ENCODE measurements around the gene SLC35F3.
"Not testable (repeated sequence)": the region's sequence is repeated elsewhere in the genome, so short reads cannot be mapped to it uniquely, and the experiment has no call there.

The SLC35F3 gene

DNA sequence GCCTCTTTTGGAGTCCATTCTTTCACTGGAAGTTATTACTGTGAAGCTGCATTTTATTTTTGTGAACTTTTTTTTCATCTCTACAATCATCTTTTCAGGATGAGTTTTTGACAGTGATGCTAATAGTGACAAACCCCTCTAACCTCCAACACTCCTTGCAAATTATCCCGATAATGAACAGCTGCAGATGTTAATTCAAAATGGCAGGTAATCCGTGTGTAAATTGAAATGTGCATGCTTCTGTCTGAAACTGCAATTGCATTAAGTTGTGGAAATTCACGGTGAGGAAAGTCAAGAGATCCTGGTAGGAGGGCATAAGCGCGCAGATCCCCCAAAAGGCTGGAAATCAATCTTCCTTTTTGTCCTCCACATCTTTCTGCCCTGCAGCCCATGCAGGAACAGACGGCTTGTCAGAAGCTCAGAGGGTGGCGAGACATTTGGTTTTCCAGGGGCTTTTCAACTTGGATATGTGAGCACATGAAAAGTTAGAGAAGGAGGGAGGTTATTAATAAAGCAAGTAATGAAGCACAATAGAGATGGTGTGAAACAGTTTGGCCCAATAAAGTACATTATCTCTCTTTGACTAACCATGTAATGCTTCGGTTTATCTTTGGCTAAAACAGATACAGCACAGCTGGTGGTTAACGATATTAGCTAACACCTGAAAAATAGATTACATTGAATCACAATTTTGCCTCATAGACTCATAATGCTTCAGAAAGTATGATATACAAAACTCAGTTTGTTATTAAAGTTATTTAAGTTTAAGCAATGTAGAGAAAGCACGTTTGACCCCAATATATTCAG is 325.3 kb downstream of the SLC35F3 start:
- no peak for DNase-seq (ENCODE audit: low read depth)
- no peak overlapping the region for H3K4me3 ChIP-seq (ENCODE audit: low read depth, low read length)

DNA sequence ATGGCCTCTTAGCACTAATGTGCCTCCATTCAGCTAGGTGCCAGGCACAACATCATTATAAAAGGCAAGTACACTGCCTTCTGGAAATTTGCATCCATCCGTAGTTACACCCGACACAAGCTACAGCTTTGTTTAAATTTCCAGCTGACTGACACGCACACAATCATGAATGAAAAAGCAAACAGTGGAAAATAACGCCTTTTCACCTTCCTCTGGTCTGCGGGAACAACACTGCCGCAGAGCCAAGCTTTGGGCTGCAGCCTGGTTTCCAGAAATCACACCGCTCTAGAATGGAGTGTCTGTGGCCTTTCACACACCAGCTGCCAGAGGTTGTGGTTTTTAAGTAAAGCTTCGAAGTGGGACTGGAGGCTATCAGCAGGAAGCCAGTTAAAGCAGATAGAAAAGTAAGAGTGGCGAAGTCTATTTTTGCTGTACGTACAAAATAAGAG is 326.0 kb downstream of the SLC35F3 start:
- H3K4me3 ChIP-seq (ENCODE audit: low read depth, low read length), result no peak overlapping the region
- no peak for DNase-seq (ENCODE audit: low read depth)

DNA sequence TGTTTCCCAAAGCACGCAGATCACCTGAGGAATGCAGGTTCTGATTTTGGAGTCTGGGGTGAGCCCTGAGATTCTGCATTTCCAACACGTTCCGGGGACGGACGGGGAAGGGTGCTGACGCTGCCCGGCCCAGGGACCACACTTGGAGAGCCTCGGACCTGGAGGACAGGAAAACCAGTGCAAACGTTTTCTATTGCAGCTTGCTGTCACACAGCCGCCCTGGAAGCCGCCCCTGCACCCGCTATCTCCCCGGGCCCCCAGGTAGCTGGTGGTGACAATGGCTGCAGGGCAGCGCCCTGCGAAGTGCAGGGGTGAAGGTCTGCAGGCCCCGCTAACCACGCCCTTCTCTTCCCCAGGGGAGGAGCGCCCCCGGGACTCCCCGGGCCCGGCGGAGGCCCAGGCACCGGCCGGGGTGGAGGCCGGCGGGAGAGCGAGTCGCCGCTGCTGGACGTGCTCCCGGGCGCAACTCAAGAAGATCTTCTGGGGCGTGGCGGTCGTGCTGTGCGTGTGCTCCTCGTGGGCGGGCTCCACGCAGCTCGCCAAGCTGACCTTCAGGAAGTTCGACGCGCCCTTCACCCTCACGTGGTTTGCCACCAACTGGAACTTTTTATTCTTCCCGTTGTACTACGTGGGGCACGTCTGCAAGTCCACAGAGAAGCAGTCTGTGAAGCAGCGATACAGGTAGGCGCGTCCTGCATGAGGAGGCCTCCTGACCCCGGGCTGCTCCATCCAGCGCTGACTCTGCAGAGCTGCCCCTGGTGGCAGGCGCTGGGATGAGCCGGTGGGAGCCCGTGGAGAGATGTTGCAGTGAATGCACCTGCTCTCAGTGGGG is 326.8 kb downstream of the SLC35F3 start:
- H3K4me3 ChIP-seq (ENCODE audit: low read depth, low read length), result no peak overlapping the region
- no peak for DNase-seq (ENCODE audit: low read depth)

DNA sequence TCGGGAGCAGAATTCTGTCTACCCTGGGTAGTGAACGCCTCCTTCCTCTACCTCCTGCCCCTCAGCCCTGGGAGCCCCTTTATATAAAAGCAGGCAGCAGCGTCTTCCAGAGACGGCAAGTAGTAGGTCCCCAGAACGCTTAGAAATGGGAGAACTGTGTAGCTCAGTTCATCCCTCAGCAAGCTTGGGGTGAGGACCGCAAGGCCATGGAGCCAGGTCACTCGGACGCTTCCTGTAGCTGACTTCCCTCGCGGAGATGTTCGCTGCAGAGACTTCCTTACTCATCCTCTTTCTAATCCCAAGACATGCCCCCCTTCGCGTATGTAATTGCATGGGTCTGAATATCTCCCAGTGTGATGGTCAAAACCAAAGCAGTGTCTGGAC is 327.4 kb downstream of the SLC35F3 start:
- no peak for DNase-seq (ENCODE audit: low read depth)
- H3K4me3 ChIP-seq (ENCODE audit: low read depth, low read length), result no peak overlapping the region

DNA sequence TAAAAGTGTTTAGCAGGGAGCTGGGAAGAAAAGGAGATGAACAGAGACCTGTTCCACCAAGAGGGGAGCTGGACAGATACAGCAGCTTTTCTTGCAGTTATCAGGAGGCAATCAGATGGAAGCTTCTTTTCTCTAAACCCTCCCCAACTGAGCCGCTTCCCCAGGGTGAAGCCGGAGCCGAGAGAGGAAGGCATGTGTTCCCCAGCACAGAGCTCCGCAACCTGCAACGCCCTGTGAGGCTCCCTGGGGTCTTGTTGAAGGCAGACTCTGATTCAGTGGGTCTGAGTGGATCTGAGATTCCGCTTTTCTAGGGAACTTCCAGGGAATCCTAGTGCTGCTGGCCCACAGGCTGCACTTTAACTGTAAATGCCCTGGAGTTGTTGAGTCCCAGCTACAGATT is 329.7 kb downstream of the SLC35F3 start:
- H3K4me3 ChIP-seq (ENCODE audit: low read depth, low read length), result no peak overlapping the region
- no peak for DNase-seq (ENCODE audit: low read depth)

DNA sequence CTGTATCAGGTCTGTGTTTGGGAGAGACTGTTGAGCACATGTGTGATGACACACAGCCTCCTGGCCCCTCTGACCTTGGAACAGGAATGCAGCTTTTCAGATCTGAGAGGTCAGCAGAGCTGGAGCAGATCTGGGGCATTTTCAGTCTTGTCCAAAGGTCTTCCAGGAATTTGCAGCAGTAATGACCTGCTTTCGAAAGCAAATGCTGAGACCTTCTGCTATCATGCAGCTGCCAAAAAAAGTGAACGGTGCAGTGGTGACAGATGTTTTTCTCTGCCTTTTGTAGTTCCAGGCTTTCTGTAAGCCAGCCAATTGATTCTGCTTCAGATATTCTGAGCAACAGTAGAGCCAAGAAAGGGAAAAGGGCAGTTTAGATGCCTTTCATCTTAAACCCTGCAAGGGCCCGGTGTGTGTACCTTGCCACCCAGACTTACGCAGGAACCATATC is 331.0 kb downstream of the SLC35F3 start:
- no peak for DNase-seq (ENCODE audit: low read depth)
- no peak overlapping the region for H3K4me3 ChIP-seq (ENCODE audit: low read depth, low read length)

DNA sequence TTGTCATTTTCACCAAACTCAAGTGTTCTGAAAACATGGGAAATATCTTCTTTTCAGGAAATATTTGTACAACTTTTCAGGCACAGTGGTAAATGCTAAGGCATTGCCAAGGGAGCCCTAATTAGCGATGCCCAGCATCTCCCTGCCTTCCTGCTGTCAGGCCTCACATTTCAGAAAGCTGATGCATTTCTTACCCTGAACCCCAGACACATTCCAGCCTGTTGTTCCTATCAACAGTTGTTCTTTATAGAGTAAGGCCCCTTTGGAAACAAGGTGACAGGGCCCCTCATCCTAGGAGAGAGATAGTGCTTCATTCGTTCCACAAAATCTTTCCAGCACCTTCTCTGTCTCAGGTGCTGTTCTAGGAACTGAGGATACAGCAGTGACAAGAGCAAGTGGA is 332.9 kb downstream of the SLC35F3 start:
- no peak overlapping the region for H3K4me3 ChIP-seq (ENCODE audit: low read depth, low read length)
- no peak for DNase-seq (ENCODE audit: low read depth)

DNA sequence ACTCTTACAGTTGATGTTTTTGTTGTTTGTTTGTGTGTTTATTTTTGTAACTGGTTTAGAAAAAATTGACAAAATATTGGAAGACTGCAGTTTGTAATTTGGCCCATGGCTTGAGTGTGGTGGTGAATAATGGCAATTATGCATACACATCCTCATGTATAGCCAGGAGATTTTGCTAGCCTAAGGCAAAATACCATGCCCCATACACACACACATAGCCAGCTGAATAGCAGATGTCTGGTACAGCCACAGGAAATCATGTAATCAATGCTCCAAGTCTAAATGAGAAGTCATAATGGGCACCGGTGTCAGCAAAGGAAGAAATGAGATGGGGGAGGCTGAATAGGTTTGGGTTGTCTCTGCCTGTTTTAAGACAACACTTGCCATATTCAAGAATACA is 333.6 kb downstream of the SLC35F3 start:
- DNase-seq (ENCODE audit: low read depth), result no peak
- no peak overlapping the region for H3K4me3 ChIP-seq (ENCODE audit: low read depth, low read length)

DNA sequence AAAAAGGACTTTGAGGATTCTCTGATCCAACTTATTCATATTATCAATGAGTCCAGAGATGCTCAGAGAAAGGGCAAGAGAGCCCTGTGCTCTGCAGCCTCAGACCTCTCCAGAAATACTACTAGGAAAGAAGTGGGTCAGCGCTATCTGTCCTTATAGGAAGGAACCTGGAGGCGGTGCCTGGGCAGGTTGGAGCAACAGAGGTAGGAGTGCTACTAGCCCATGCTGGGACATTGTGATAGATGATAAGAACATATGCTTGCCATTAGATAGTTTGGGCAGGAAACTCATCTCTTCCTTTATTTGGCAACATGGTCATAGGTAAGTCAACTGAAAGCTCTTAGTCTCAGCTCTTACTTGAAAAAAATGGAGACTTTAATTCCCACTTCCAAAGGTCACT is 335.0 kb downstream of the SLC35F3 start:
- H3K4me3 ChIP-seq (ENCODE audit: low read depth, low read length), result no peak overlapping the region
- no peak for DNase-seq (ENCODE audit: low read depth)

DNA sequence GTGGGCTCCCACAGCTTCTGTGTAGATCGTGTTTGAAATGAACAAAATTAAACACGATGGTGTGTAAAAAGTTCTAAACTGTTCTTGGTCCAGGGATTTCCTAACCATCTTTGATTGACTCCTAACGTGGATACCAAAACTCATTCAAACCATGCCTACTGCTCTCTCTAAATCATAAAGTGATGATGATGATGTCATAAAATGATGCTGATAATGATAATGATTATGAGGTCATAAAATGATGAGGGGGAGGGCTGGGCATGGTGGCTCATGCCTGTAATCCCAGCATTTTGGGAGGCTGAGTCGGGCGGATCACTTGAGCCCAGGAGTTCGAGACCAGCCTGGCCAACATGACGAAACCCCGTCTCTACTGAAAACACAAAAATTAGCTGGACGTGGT is 335.5 kb downstream of the SLC35F3 start:
- no peak overlapping the region for H3K4me3 ChIP-seq (ENCODE audit: low read depth, low read length)
- DNase-seq (ENCODE audit: low read depth), result no peak

DNA sequence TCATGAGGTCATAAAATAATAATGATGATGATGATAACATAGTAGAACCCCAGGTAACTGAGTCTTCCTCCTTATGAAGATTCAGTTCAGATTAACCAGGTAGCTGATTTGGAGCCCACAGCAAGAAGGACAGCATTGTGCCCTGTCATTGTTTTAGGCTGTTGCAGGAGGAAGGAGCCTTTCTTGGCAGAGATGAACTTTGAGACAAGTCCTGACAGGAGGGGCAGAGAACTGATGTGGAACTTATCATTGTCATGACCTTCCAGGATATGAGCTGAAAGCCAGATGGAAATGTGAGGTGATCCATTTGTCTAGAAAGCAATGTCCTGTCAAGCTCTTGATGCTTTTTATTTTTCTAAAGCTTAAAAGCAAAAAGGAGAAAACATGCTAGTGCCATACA is 336.2 kb downstream of the SLC35F3 start:
- no peak for DNase-seq (ENCODE audit: low read depth)
- no peak overlapping the region for H3K4me3 ChIP-seq (ENCODE audit: low read depth, low read length)

DNA sequence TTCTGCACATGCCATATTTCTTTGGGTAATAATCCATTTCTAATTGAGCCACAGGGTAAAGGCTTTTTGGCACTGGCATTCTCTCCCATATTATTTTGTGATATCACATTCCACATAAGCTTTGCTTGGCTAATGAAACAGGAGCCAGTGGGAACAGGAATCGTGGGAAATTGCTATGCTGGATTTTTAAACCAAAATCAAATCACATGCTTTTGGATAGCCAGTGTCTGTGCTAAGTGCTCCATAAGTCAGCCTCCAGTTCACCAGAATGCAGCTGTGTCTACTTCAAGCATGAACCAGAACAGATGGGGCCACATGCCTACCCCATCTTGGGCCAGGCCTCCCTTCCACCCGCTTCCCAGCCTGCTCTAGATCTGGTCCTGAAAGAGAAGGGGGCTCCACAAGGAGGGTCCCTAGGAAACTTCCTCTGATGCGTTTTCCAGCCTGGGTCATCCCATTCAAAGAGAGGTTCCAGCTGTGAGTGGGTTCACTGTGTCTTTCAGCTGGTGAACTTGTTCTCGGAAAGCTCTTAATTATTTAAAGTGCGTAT is 337.5 kb downstream of the SLC35F3 start:
- H3K4me3 ChIP-seq (ENCODE audit: low read depth, low read length), result no peak overlapping the region
- no peak for DNase-seq (ENCODE audit: low read depth)

DNA sequence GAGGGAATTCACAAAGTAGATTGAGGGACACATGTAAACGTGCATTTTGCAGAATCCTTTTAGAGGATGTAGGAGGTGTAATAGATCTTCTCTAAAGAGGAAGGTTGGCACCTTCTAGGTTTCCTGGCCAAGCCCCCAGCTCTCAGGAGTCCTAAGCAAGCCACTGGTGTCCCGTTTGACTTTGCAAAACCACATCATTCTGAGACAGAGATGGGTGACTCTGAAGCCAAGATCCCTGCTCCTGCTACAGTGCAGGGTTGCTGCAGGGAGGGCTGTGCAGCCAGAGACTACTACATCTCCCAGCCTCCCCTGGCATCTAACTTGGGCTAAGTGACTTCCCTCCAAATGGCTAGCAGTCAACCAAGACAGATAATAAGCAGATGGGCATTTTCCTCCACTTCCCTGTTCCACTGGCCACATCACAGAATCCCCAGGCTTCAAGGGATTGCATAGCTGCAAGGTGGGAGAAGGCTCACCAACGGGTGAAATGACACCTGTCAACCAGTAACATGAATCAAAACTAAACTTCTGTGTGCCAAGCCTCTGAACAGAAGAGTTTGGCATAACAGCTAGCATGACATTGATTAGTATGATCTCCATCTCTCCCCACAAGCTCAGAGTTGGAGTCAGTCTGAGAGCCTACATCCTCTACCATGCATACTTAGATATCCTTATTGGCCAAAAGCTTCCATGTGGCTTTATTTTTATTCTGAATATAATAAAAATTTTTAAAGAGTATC is 339.2 kb downstream of the SLC35F3 start:
- DNase-seq (ENCODE audit: low read depth), result no peak
- no peak overlapping the region for H3K4me3 ChIP-seq (ENCODE audit: low read depth, low read length)

DNA sequence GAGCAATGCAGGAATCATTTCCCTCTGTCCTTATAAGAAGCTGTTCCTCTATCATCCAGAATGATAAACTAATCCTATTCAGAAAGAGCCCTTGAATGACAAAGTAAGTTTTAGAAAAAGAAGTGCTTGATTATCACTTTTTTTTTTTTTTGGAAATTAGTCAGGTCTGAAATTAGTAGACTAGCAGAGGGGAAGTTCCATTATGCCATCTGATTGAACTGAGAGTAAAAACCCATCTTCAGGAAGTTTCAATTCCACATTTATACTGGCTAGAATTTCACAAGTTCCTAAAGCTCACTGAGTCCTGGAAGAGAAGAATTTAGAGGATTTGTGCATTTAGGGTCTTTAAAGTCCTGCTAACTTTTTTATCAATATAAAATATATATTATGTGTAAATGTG is 340.0 kb downstream of the SLC35F3 start:
- DNase-seq (ENCODE audit: low read depth), result no peak

DNA sequence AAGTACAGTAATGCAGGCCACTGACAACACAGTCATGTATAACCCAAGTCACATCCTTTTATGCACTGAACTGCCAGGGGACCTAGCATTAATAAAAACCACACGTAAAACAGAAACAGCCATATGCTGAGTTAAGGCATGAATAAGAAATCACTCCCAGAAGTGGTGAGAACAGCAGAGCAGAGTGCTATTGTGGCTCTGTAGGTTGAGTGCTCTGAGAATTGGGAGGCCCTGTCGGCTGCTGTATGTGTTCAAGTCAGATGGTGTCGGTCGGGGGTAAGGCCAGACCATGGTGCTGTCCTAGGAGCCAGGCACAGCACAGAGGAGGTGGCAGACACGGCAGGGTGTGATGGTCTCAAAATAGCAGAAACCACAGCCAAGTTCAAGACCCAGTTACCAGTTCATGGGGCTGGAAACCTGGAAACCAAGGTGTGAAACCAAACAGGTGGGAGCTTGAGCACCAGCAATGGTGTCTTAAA is 342.2 kb downstream of the SLC35F3 start:
- no peak for DNase-seq (ENCODE audit: low read depth)

More for the DNA sequence above, 340.0 kb downstream of the SLC35F3 start:
- no peak overlapping the region for H3K4me3 ChIP-seq (ENCODE audit: low read depth, low read length)

DNA sequence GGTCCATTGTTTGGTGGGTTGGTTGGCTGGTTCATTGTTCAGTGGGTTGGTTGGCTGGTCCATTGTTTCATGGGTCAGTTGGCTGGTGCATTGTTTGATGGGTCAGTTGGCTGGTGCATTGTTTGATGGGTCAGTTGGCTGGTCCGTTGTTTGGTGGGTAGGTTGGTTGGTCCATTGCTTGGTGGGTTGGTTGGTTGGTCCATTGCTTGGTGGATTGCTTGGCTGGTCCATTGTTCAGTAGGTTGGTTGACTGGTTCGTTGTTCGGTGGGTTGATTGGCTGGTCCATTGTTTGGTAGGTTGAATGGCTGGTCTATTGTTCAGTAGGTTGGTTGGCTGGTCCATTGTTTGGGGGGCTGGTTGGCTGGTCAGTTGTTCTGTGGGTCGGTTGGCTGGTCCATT is 343.3 kb downstream of the SLC35F3 start:
- DNase-seq (ENCODE audit: low read depth); H3K4me3 ChIP-seq (ENCODE audit: low read depth, low read length): not testable (repeated sequence)

More for the DNA sequence above, 342.2 kb downstream of the SLC35F3 start:
- H3K4me3 ChIP-seq (ENCODE audit: low read depth, low read length), result no peak overlapping the region

DNA sequence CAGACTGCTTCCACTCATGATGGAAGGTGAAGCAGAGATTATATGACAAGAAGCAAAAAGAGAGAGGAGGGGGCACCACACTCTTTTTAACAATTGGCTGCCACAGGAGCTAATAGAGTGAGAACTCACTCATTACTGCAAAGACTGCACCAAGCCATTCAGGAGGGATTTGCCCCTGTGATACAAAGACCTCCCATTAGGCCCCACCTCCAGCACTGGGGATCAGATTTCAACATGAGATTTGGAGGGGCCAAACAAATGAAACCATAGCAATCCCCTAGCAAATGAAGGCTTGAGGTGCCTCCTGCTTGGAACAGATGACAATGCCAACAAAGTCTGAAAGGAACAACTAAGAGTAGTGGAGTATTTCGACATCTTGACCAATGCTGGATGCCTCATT is 346.3 kb downstream of the SLC35F3 start:
- no peak for DNase-seq (ENCODE audit: low read depth)
- no peak overlapping the region for H3K4me3 ChIP-seq (ENCODE audit: low read depth, low read length)

DNA sequence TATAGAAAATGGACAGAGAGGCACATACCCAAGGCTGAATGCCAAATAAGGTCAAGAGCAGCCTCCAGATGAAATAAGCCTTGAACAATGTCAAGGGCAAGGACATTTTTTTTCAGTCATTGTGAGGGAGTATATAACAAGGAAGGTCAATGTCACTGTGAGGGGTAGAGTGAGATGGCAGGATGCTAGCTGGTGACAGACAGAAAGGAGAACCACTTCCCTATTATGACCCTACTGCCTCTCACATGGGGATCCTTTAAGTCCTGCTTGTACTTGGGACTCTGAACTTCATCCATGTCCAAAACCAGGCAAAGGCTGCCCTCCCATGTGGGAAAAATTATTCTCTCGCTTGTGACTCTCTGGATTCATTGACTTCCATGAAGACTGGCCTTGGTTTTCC is 349.3 kb downstream of the SLC35F3 start:
- no peak overlapping the region for H3K4me3 ChIP-seq (ENCODE audit: low read depth, low read length)

DNA sequence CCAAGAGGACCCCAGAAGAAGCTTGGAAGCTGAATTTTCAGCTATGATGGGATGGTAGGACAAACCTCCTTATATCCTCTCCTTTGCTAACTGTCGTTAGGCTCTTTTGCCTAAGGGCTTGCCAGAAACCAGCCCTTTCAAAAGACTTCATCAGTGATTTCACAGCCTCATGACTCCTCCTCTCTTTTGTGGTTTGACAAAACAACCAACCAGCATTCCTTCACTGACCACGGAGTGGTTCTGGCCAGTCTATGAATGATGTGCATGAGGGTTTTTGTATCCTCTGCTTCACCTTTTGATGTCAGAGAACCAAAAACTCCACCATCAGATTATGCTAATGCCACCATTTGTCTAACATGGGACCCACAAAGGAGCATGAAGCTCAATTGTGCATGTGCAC is 351.9 kb downstream of the SLC35F3 start:
- DNase-seq (ENCODE audit: low read depth), result no peak
- H3K4me3 ChIP-seq (ENCODE audit: low read depth, low read length), result no peak overlapping the region

More for the DNA sequence above, 349.3 kb downstream of the SLC35F3 start:
- DNase-seq (ENCODE audit: low read depth), result no peak

DNA sequence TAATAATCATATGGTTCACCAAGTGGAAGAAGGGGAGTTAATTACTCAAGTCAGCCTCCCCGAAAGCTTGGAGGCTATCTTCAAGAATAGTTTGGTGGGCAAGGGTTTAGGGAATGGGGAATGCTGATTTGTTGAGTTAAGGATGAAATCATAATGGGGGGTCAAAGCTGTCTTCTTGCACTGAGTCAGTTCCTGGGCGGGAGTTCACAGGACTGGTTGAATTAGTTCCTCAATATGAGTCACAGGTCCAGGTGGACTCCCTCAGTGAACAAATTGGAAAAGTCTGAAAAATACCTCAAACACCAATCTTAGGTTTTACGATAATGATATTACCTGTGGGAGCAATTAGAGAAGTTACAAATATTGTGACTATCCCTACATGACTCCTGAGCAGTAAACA is 353.6 kb downstream of the SLC35F3 start:
- no peak for DNase-seq (ENCODE audit: low read depth)
- H3K4me3 ChIP-seq (ENCODE audit: low read depth, low read length), result no peak overlapping the region

Measured in skeletal muscle cell (primary cell).